Measurements from ENCODE around the gene RFNG.

Gene RFNG

DNA sequence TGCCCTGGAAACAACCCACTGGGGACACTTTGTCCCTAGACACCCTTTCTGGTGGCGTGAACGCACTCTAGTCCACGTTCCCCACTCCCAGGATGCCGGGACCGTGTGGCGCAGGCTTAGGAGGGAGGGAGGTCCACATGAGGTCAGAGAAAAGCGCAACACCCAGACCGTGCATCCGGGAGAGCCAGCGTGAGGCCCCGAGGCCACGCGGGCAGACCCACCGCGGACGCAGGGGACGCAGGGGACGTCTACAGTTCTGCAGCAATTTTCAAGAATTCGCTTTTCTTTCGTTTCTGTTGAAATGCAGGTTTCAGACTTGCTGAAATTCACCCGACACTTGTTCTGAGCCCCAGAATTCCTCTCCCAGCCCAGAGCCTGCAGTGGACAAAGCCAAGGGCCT lies 4.7 kb downstream of the RFNG start:
- in situ Hi-C loops (cut with MboI; ENCODE audit: low sequenced_read_pairs) = no loop called here

DNA sequence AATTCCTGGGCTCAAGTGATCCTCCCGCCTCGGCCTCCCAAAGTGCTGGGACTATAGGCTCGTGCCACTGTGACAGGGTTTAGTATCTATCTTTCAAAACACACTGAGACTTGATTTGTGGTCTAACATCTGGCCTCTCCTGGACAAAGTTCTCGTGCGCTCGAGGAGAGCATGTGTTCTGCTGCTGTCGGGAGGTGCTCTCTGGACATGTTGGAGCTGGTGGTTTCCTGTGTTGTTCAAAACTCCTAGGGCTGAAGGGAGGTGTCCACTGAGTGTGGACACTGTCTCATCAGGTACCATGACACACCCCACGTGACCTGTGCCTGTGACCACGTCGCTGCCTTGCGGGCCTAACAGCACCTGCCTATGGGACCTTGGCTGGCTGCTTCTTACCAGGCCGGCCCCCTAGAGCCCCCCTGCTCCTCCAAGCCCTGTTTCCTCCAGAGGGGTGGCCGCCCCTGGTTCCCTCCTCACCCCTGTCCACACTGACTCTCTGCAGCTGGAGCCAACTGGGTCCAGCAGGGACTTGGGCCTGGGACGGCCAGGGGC lies 5.6 kb downstream of the RFNG start:
- in situ Hi-C loops (cut with MboI; ENCODE audit: low sequenced_read_pairs) = no loop called here

DNA sequence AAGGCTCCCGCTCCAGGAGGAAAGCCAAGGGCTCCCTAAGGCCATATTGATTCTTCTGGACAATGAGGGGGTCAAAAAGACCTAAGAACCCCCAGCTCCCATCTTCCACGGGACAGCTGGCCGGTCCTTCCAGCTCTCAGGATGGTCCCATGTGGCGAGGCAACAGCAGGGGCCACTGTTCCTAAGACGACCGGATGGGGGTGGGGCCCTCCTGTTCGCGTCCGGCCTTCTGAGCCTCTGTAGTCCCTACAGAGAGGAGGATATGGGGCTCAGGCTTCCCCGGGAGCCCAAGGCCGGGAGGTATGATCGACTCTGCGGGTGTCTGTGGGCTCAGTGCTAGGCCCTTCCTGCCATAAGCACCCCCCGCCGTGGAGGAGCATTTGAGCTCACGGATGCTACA lies 8.1 kb downstream of the RFNG start:
- in situ Hi-C loops (cut with MboI; ENCODE audit: low sequenced_read_pairs) = no loop called here

DNA sequence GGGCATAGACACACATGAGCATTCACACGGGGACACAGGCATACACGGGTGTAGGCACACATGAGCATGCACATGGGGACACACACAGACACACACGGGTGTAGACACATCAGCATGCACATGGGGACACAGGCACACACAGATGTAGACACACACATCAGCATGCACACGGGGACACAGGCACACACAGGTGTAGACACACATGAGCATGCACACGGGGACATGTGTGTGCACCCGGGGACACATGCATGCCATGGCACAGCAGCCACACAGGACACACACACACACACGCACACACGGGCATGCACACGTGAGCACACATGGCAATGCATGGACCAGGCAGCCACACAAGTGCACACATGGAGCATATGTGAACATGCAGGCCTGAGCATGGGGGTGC lies 9.0 kb downstream of the RFNG start:
- in situ Hi-C loops (cut with MboI; ENCODE audit: low sequenced_read_pairs) = no loop called here

DNA sequence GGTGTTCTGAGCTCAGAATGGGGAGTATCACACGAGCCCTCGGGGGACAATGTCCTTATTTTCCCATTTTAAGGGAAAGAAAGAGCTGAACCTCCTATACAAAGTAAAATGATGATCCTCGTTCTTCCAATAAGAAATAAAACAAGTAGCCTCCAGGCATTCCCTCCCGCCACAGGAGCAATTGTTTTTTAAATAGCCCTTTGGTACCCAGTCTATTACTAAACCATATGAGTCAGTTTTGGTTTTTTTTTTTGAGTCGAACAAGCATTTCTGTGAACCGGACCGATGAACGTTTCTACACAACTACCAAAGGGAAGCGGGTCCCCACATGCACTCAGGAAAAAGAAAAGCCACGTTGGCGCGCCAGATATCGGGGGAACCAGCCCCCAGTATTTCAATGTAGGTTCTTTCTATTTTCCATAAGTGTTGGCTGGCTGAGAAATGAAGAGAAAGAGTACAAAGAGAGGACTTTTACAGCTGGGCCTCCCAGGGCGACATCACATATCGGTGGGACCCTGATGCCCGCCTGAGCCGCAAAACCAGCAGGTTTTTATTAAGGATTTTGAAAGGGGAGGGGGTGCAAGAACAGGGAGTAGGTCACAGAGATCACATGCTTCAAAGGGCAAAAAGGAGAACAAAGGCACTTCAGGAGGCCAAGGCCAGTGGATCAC lies 10.3 kb downstream of the RFNG start:
- in situ Hi-C loops (cut with MboI; ENCODE audit: low sequenced_read_pairs) = no loop called here

DNA sequence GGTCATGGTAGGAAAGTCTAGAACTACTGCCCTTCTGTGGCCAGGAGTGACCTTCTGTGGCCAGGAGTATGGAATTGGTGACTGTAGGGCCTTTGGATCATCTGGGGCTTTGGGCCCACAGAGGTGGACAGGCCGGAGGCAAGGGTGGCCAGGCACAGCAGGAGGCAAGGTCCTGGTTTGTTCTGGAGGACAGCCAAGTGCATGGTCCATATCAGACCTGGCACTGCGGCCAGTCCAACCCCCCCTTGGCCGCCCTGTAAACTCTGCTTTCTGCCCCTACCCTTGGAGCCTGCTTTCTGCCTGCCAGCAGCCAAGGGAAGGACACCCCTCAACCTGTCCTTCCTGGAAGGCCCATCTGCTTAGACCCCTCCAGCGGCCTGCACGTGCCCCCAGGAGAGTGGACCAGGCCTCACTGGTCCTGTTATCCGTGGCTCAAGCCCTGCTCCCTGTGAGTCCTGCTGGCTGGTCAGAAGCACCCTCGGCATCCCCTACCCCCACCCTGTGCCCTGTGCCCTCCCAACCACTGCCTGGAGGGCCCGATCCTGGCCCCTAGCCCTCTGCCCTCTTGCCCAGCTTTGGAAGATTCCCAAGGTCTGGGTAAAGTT lies 11.8 kb downstream of the RFNG start:
- in situ Hi-C loops (cut with MboI; ENCODE audit: low sequenced_read_pairs) = loop anchor here (10.0 kb wide), 1 partner anchor 115 kb away; no protein-coding TSS in a partner anchor

DNA sequence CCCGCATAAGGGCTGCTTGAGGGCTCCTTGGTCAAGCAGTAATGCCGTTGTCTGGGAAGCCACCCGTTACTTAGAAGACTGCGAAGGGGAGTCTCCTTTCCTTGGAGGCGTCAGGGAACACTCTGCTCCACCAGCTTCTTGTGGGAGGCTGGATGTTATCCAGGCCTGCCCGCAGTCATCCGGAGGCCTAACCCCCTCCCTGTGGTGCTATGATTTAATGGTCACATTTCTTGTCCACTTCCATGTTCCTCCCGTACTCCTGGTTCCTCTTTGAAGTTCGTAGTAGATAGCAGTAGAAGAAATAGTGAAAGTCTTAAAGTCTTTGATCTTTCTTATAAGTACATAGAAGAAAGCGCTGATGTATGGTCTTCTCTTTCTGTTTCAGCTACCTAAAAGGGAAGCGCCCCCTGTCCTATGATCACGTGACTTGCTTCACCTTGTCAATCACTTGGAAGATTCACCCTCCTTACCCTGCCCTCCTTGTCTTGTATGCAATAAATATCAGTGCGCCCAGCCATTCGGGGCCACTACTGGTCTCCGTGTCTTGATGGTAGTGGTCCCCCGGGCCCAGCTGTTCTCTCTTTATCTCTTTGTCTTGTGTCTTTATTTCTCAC lies 12.7 kb downstream of the RFNG start:
- in situ Hi-C loops (cut with MboI; ENCODE audit: low sequenced_read_pairs) = loop anchor here (10.0 kb wide), 1 partner anchor 116 kb away; no protein-coding TSS in a partner anchor

DNA sequence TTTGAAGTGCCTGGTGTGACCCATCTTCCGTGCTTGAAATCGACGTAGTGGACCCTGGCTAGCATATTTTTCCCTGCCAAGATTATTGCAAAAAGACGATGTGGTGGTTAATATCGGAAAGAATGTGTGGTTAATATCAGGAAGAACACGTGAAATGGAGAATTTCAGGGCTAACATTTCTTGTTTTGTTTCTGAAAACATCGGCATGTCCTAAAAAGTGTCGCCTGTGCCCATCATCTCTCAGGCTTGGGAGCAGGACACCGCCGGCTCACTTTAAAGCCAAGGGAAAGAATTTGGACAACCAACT lies 13.8 kb downstream of the RFNG start:
- in situ Hi-C loops (cut with MboI; ENCODE audit: low sequenced_read_pairs) = loop anchor here (10.0 kb wide), 1 partner anchor 117 kb away; no protein-coding TSS in a partner anchor

DNA sequence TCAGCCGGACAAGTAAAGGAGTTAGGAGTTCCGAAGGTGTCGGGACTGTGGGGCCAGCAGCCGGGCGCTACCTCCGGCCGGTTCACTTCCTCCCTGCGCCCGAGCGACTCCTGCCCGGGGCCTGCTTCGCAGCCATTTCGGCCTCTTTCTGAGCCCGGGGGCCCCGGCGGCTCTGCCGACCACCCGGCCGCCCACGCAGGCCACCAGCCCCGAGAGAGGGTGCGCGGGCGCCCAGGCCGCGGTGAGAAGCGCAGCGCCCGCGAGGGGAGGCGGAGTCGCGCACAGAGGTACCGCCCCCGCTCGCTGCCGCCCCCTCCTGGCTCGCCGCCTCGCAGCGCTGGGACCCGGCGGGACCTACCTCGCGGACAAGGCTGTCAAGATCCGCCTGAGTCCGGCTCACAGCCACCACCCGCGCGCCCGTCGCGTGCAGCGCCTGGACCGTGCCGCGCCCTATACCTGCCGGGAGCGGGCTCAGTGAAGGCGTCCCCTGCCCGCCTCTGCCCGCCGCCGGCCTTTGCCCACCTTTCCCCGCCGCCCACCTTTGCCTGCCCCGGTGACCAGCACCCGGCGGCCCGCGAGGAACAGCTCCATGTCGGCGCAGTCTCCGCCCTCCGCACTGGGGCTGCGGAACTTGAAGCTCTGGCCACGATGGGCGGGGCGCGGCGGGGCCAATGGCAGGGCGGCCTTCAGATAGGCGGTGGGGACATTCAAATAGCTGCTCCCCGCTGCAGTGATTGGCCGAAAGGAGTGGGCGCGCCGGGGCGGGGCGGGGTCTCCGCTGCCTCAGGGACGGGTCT lies 14.3 kb downstream of the RFNG start, which contains the start of gene DCXR:
DCXR (minus strand) TSS at position 606 of the 797 bp plus-strand sequence; CDS start at position 591, 15 bp downstream.
- in situ Hi-C loops (cut with MboI; ENCODE audit: low sequenced_read_pairs) = loop anchor here (10.0 kb wide), 1 partner anchor 118 kb away; no protein-coding TSS in a partner anchor

DNA sequence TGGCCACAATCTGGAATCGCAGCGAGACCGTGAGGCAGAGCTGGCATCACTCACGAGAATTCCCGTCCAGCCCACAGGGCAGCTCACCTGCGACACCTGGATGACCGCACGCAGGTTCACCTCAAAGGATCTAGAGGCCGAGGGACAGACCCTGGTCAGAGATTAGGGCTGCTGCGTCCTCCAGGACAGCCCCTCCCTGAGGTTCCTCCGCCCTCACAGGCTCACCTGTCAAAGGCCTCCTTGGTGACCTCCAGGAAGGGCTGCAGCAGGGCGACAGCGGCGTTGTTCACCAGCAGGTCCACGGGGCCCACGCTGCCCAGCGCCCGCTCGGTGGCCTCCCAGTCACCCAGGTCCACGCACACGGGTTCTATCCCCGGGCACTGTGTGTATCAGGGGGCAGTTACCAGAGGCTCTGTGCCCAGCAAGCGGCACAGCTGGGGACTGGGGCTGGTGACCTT lies 14.9 kb downstream of the RFNG start:
- in situ Hi-C loops (cut with MboI; ENCODE audit: low sequenced_read_pairs) = loop anchor here (10.0 kb wide), 1 partner anchor 118 kb away; no protein-coding TSS in a partner anchor

DNA sequence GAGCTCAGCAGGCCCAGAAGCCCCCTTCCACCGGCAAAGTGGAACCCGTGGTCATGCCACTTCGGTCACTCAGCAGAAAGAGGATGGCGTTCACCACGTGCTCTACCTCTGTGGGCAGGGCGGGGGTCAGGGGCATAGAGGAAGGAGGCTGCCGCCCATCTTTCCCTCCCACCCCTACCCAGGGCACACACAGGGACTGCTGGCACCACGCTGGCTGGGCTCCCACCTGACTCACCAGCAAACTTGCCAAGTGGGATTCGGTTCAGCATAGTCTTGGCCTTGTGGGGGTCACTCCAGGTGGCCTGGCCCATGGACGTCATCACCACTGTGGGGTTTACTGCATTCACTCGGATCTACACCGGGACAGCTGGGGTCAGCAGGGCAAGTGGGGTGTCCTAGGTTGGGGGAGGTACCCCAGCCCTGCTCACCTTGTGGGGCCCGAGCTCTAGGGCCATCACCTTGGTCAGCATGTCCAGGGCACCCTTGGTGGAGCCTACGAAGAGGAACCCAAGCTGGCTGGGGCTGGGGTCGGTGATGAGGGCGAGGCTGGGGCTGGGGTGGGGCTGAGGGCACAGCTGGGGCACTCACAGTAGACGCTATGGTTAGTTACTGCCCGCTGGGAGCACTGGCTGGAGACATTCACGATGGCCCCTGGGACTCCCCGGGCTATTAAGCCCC lies 15.5 kb downstream of the RFNG start:
- in situ Hi-C loops (cut with MboI; ENCODE audit: low sequenced_read_pairs) = loop anchor here (10.0 kb wide), 1 partner anchor 119 kb away; no protein-coding TSS in a partner anchor

DNA sequence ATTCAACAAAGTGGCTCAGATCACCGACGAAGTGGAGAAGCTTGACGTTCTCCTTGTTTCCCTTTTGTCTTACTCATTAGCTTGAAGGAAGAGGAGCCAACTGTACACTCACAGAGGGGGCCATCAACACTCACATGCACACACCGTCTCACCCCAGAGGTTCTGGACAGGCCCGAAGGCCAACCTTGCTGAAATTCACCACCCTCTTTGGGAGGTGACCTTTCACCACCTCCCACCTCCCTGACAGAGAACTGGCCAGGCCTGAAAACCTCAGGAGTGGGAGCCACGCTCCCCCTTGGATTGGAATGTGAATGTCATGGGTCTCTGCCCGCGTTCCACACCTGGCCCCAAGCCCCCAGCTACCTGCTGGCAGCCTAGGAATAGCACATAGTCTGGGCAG lies 16.1 kb downstream of the RFNG start:
- in situ Hi-C loops (cut with MboI; ENCODE audit: low sequenced_read_pairs) = loop anchor here (10.0 kb wide), 1 partner anchor 119 kb away; no protein-coding TSS in a partner anchor

DNA sequence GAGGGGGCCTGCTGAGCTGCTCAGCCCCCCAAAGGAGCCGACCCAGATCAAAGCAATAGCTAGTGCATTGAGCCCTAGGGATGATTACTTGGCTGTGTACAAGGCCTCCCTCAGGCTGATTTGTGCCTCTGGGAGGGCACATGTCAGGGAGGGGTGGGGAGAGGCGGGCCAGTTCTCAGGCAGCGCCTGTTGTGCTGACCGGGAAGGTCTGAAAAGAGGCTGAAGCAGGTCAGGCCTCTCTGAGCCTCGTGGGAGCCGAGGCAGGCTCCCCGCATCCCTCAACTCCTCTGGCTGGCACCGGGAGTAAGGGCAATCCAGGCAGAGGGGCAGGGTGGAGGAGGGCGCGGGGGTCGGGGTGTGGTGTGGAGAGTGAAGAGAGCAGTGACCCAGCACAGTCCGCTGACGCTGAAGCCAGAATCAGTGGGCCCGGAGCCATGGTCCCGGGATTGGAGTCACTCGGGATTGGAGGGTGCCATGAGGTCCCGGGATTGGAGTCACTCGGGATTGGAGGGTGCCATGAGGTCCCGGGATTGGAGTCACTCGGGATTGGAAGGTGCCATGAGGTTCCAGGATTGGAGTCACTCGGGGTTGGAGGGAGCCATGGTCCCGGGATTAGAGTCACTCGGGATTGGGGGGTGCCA lies 17.1 kb downstream of the RFNG start:
- in situ Hi-C loops (cut with MboI; ENCODE audit: low sequenced_read_pairs) = loop anchor here (10.0 kb wide), 1 partner anchor 120 kb away; no protein-coding TSS in a partner anchor

DNA sequence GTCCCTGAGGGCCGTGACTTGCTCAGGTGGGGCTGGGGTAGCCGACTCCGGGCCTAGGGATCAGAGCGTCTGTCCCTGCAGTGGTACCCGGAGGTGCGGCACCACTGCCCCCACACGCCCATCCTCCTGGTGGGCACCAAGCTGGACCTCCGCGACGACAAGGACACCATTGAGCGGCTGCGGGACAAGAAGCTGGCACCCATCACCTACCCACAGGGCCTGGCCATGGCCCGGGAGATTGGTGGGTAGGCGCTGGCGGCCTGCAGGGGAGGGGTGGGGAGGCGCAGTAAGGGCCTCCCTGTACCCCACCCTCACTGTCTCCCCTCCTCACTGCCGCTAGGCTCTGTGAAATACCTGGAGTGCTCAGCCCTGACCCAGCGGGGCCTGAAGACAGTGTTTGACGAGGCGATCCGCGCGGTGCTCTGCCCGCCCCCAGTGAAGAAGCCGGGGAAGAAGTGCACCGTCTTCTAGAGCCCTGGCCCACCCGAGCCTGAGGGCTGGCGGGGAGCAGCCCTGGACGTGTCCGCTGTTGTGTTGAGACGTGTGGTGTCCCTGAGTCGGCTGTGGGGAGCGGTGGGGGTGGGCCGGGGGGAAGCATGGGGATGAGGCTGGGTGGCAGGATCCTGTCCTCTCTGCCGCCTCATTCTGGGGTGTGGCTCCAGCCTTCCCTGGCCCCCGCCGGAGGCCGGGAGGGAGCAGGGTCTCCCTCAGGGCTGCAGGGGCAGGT lies 18.1 kb downstream of the RFNG start:
- in situ Hi-C loops (cut with MboI; ENCODE audit: low sequenced_read_pairs) = loop anchor here (10.0 kb wide), 1 partner anchor 121 kb away; no protein-coding TSS in a partner anchor

DNA sequence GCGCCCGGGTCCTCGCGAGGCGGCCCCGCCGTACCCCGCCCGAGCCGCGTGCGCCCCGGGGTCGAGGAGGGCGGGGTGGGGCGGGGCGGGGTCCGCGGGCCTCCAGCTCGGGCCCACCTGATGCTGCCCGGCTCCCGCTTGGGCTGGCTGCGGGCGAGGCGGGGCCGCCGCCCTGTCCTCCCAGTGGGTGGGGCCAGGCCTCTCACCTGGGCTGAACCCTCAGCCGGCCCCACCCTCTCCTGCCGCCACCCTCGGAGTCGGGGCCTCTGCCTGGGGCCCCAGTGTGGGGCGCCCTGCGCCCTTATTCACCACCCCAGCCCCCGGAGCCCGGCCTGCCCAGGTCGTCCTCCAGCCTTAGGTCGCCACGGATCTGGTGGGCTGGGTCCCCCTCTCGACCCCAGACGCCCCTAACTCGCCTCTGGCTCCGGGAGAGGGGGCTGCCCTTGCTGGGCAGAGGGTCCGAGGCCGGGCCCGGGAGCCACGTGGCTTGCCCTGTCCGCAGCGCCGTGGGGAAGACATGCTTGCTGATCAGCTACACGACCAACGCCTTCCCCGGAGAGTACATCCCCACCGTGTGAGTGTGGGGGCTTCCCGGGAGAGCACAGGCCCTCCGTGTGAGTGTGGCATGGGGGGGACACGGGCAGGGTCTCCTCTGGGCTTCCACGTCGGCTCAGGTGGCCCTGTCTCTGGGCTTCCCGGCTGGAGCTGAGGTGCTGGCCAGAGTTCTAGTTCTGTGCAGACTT lies 19.6 kb downstream of the RFNG start:
- in situ Hi-C loops (cut with MboI; ENCODE audit: low sequenced_read_pairs) = loop anchor here (10.0 kb wide), 1 partner anchor 123 kb away; no protein-coding TSS in a partner anchor

DNA sequence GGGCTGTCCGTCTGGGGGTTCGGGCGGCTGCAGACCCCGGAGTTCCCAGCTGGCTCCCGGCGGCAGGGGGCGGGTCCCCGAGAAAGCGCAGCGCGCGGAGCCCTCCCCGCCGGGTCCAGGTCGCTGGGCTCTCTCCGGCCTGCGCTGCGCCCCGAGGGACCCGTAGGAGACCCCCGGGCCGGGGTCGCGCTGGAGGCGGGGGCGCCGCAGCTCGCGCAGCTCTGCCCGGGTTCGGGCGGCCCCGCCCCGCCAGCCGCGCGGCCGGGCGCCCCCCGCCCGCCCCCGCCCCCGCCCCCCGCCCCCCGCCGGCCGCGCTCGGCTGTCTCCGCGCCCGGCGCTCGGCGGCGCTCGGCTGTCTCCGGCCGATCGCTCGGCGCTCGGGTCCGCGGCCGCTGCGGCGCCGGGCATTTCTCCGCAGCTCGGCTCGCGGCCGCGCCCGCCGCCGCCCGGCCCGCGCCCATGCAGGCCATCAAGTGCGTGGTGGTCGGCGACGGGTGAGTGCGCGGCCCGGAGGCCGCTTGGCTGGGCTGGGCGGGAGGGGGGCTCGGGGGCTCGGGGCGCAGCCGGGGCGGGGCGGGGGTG lies 20.2 kb downstream of the RFNG start, which contains the start of gene RAC3:
RAC3 (plus strand) TSS at position 376 of the 582 bp plus-strand sequence; CDS start at position 460, 84 bp downstream.
- in situ Hi-C loops (cut with MboI; ENCODE audit: low sequenced_read_pairs) = loop anchor here (10.0 kb wide), 1 partner anchor 123 kb away; no protein-coding TSS in a partner anchor
